GM21360 (cell line): ENCODE measurements around the gene CEP112.

Source experiments
- ATAC-seq: cut with Tn5 transposase; IDR thresholded peaks from one replicate; pipeline ENCODE4 v1.9.1; 2021; ENCODE audit warnings: mild to moderate bottlenecking, moderate library complexity; ENCODE audit not compliant: unreplicated experiment

Gene CEP112

DNA sequence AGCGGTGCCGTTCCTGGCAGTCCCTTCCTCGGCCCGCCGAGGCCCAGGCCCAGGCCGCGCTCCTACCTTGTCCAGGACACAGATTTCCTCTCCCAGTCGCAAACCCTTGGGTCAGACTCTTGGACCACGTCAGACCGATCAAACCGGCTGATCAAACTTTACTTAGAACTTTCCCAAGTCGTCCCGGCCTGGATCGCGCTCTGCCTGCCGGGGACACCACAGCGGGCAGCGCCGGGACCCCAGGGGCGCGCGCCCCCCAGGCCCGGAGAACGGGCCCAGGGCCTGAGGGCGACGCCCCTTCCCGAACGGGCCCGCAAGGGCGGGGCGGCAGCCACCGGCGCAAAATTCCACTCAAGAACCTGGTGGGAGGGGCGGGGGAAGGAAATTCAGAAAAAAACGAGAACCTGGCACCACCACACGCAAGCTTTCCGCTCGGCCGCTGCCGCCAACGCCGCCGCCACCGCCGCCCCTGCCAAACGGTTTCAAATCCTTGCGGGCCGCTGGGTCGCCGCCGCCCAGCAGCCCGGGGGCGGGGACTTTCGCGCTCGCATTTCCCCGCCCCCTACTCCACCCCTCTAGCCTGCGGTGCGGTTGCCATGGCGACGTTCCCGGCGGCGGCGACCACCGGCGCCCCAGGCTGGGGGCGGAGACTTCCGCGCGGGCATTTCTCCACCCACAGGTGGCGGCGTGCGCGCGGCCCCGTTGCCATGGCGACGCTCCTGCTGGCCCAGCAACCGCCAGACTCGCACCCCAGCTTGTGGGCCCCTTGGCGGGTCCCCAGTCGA, at the start of gene CEP112:
CEP112 (minus strand) TSS at position 541 of the 785 bp plus-strand sequence.
- ATAC-seq, result peak; percentile 56

DNA sequence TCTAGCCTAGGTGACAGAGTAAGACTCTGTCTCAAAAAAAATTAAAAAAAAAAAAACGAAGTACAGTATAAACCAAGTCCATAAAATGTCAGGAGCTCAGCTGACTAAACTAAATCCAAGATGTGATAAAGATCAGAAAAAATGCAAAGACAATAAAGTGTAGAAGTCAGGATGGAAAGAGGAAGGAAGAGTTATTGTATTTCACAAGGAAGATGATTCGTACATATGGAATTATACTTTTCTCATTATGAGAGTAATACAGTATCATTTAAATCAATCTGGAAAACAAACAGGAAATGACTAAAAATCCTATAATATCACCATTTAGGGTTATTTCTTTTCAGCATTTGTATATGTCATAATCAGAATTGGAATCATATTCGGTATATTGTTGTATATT, 48.7 kb upstream of the CEP112 start:
- no peak for ATAC-seq

DNA sequence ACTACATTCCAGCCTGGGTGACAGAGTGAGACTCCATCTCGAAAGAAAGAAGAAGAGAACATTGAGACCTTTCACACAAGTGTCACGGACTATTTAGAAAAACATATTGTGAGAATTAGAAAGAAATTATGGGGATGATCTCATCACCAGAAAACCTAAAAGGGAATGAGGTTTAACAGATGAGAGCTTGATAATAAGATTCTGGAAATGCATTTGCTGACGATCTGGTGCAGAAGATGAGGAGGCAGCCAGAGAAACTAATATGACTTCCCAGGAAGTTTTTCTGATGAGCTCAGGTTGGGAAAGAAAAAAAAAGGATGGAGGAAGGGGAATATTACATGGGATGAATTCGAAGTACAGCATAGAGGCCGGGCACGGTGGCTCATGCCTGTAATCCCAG, 48.1 kb upstream of the CEP112 start:
- no peak for ATAC-seq

DNA sequence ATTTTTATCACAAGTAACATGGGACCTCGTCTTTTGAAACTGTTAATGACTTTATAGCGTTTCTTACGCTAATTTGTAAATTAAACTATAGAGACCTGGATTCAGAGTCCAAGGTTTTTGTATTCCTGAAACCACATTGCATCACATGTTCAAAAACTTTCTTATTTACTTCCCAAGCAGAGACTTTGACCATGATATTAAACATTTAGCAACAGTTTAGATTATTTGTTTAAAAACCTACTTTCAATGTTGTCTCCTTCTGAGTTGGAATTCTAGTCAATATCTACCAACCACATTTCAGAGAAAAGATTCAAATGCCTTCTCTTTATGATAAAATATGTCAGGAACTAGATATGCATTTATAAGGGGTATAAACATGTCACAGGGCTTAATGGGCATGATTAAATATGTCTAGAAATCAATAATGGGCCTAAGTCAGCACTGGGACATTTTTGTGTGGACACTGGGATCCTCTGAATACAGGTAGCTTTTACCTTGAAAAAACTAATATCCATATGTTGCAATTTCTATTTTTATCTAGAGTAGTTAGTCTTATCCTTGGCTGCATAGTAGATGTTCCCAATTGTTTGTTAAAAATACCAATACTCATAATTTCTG, 43.6 kb upstream of the CEP112 start:
- ATAC-seq, result no peak

DNA sequence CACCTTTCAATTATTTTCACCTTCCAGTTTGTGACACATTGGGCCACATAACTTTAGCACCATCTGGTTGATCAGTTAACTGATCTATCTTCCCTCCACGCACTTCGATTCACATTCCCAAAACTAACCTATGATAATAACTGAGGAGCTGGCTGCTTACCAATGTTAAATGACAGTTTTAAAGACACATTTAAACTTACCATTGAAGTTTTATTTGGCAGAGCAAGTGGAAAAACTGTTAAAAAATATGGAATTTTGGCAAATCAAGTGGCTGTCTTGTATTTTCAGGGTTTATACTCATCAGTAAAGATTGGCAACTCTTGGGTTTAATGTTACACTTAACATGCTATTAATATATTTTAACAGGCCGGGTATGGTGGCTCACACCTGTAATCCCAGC, 42.7 kb upstream of the CEP112 start:
- ATAC-seq, result no peak

DNA sequence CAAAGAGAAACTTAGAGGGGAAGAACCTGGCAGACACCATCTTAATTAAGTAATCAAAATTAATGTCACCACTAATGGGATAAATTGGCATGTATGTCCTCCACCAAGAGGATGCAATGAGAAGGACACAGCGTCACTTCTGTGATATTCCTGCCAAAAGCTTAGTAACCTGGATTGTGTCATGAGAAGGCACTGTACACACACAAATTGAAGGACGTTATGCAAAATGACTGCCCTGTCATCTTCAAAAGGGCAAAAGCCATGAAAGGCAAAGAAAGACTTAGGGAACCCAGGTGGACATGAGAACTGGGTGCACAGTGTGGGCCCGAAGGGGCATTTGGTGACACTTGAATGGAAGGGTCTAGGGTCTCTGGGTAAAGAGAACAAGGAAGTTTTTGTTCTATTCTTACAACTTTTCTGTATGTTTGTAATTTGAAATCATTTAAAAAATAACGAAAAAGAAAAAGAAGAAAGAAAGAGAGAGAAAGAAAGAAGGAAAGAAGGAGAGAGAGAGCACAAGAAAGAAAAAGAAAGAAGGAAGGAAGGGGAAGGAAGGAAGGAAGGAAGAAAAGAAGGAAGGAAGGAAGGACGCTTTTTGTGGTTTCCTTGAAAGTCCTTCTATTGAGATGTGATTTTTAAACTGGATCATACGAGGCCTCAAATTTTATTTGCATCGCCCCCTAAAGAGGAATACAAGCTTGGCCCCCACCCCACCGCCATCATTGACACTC, 41.3 kb upstream of the CEP112 start:
- ATAC-seq, result no peak

DNA sequence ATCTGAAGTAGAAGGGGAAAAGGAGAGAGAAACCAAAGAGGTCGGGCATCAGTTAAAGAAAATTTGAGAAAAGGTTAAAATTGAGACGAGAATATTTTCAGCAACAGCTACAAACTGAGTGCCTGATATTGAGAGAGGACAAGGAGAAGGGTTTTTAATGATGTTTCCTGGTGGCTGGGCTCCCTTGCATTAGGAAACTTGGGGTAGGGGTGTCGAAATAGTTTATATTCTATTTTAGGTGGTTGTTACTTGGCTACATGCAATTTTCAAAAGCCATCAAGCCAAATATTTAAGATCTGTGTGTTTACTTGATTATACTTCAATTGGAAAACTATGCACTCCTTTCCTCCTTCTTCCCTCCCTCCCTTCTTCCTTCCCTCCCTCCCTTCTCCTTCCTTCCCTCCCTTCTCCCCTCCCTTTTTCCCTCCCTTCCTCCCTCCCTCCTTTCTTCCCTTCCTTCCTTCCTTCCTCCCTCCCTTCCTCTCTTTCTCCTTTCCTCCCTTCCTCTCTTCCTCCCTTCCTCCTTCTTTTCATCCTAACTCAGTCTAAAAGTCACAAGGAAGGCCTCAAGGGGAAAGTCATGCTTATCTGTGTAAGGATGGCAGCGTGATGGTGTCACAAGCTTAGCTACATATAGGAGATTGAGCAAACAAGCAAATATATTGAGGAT, 39.1 kb upstream of the CEP112 start:
- ATAC-seq, result no peak

DNA sequence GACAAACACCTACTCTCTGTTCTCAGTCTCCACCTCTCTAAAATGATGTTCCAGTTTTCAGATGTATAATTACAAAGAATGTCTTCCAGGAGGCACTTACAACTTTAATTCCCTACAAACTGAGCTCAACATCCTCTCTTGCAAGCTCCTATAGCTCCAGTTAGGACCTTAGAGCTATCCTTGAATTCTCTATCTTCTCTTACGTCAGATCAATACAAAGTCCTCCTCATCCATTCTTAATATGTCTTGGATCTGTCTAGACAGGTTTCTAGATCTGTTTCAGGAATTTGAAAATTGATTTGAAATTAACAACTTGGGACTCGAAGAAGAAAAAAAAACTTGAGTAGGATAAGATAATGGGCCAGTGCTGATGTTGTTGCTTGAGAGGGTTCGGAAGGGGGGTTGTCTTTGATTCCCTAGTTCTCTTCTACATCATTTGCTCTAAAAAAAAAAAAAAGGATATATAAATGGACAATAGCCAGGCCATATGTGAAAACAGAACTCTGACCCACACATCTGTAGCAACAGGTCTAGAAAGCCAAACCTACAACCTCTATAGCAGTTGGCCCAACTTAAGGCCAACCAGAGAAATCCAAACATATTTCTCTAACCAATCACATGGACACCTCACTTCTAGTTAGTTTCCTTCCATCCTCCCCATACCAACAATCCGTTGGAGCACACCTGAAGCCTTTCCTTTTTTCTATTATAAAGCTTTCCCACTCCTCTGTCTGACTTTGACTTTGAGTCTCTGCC, 38.0 kb upstream of the CEP112 start:
- no peak for ATAC-seq

DNA sequence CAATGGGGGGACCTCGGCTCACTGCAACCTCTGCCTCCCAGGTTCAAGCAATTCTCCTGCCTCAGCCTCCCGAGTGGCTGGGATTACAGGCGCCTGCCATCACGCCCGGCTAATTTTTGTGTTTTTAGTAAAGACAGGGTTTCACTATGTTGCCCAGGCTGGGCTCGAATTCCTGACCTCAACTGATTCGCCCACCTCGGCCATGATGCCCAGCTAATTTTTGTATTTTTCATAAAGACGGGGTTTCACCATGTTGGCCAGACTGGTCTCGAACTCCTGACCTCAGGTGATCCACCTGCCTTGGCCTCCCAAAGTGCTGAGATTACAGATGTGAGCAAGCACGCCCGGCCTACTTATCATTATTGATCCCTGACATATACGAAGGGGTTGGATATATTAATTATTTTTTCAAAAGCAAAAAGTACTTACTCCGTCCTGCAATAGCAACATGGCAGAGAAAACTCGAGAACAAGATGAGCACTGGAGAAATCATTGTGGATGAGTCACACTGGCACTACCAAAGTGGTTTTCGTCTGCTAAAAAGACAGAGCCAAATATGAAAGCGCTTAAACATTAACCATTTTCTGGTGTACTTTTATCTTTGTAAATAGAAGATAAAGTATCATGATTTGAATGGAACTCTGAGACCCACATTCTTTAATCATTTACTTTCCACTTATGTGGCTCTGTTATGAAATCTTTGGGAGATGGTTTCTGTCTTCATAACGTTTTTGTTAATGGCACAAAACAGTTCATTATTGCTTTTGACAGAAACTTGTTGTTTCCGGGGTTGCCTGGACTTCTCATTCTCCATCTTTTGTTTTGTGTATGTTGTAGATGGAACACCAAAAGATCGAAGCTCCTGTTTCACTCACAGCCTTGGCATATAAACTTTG, 37.2 kb upstream of the CEP112 start, which contains the start of gene APOH:
APOH (minus strand) TSS at position 529 of the 896 bp plus-strand sequence; CDS start at position 493, 36 bp downstream.
- ATAC-seq, result no peak

DNA sequence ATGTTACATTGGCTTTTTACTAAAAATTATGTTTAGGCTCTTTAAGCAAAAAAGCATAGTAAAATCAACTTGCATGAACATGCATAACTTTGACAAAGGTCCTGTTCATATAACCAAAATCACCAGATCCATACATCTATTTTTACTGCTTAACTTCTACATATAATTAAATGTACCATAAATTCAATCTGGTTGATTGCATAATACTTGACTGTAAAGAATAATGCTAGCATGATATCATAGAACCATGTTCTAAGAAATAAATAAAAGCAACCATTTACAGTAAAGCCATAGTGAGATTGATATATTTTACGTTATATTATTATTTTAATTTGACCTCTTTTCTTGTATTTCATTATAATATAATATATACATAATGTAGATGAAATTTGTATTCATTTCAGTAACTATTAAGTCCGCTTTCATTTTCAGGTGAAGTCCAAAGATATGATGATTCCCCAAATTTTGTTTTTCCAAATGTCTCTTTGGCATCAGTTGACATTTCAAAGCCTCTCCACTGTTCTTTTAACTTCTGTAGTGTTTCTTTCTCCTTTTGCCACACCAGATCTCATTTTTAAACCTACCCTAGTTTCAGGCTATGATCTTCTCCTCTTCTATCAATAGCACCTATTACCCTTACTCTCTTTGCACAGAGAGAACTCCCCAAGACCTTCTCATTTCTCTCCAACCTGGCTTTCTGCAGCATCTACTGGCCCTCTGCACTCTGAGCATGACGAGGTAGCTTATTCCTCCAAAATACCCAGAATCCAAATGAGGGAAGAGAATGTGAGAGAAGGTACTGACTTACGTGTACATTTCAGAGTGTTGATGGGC, 35.5 kb upstream of the CEP112 start:
- no peak for ATAC-seq

DNA sequence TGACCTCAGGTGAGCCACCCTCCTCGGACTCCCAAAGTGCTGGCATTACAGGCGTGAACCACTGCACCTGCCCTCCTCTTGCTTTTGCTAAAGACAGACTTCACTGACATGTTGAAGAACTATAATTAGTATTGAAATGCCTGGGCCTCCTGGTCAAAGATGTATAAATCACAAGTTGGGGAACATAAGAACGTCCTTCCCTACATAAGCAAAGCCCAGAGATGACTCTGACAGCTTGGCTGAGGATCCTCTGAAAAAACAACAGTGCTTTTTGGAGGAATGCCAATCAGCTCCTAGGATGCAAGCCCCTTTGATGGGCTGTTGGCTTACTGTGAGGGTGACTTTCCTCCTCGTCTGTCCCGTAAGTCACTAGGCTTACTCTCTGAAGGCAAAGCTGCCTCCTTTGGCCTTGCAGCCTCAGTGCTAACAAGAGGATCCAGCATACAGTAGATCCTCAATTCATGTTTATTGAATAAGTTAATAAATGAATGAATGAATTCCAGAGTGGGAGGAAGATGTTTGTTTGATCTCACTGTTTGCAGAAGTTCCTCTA, 30.9 kb upstream of the CEP112 start:
- no peak for ATAC-seq

DNA sequence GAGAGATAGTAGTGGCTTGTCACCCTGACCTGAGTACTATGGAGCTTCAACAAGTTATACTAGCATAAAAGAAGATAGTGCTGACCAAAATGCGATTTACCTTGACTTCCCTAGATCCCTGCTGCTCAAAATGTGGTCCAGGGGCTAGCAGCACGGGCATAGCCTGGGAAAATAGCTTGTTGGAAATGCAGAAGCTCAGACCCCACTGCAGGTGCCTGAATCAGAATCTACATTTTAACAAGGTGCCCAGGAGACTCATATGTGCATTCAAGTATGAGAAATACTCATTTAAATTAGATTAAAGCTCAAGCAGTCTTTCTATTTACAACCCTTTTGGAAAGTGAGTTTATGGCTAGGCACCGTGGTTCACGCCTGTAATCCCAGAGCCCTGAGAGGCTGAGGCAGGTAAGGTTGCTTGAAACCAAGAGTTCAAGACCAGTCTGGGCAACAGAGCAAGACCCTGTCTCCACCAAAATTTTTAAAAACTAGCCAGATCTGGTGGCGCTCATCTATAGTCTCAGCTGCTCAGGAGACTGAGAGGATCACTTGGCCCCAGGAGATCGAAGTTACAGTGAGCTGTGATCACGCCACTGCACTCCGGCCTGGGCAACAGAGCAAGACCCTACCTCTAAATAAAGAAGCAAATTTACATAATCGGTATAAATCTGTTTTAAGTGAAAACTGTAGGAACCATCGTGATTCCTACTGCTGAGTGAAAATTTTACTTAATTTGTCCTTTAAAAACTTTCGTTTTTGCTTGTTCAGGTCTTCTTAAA, 30.0 kb upstream of the CEP112 start:
- no peak for ATAC-seq

DNA sequence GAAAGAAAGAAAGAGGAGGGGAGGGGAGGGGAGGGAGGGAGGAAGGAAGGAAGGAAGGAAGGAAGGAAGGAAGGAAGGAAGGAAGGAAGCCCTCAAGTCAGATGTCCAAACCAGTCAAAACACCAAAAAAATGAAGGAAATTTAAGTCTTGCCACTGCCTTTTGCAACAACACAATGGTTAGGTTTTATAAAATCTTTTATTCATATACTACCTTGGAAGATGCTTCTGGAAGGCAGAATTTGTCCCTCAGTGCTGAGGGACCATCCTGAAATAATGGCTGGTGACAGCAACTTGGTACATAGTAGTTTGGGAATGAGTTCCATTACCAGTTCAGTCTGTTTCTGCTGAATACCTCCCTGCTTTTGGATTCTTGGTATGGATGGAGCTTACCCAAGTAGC, 29.4 kb upstream of the CEP112 start:
- no peak for ATAC-seq

DNA sequence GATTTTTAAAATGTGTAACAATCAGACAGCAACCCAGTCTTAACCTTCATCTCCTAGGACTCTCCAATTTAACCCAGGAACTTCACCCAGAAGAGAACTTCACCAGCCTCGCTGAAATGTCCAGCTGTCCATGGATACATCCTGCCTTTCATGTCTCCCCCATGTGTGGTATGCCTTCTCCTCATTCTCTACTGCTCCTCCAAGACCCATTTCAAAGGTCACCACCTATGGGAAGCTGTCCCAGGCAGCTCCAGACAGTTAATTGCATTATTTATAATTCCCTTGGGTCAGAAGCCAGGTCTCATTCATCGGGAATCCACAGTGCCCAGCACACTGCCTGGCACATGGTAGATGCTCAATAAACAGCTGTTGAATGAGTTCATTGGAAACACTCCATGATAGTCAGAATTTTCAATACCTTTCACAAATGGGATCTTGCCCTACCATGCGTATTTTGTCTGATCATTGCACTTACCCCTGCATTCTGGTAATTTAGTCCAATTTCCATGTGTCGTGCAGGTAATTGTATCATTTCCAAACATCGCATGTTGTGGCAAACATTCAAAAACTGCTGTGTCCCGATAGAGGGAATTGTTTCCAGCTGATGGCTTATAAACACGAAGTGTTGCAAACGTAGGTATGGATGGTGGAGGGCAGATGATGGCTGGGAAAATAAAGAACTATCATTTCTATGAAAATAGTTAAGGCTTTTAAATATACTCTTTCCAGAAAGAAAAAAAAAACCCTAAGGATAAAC, 28.3 kb upstream of the CEP112 start:
- ATAC-seq, result no peak

DNA sequence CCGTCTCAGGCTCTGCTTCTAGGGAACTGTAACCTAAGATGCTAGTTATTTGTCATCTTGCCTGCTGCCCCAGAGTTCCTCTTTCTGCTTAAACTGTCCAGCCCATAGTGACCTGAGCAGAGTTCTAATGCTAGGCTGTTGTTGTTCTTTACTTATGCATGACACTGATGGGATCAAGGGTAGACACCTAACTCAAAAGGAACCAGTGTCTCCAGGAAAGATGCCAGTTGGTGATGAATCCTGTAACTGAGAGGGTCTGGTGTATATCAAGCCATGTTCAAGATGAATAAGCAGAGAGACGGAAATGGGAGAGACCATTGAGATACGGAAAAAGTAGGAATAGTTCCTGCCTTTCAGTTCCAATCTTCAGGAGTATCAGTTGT, 23.6 kb upstream of the CEP112 start:
- no peak for ATAC-seq

DNA sequence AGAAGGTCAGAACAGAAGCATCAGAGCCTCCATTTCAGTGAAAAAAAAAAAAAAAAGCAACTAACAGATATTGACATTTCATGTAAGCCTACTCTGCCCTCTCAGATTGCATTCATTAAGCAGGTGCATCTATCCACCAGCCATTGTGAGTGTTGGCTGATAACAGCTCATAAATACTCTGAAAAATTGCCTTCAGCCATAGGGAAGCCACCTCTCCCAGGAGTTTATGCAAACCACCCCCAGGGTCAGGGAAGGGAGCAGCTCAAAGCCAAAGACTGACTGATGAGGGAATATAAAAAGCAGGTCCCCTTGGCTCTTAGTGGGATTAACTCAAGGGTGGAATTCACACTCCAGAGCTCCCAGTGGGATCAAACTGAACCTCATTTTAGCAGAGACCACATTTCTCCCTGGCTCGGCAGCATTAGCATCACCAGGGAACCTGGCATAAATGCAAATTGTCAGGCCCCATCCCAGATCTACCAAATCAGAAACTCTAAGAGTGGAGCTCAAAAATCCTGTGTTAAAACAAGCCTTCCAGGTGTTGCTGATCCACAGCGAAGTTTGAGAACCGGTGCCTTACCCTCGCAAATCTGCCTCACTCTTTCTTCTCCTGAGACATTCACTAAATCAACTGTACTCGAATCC, 23.1 kb upstream of the CEP112 start:
- ATAC-seq, result no peak
